ENCODE results near the gene THSD7A. TPM values are rescaled to one million over a fixed set of nuclear protein-coding genes. Genes with fewer than 3 reads are reported as not detected.

The THSD7A gene
- total RNA-seq, 1 experiment from 2014 or later = not detected

GRCh38 chr7:11751807-11752389 is 80.1 kb downstream of the THSD7A start:
- Histone ChIP-seq H3K4me3 (ENCODE audit: low read length) (no peak overlapping the region), H3K4me1 (ENCODE audit: low read length) (peaks cover 8% of the 10 kb centered on the region), H3K27ac (ENCODE audit: low read length) (no peak overlapping the region), H3K9me3 (ENCODE audit: low read length) (no peaks in the 10 kb centered on the region), H3K9me2 (replicated peaks; ENCODE audit: insufficient read depth, low read length) (no peaks in the 10 kb centered on the region), H3K9ac (ENCODE audit: low read length) (no peak overlapping the region), H3K36me3 (ENCODE audit: insufficient read depth, low read length) (no peaks in the 10 kb centered on the region), H3K27me3 (ENCODE audit: low read length) (no peaks in the 10 kb centered on the region), H3K4me2 (ENCODE audit: low read depth, low read length, poor library complexity, severe bottlenecking) (no peak overlapping the region), H4K20me1 (ENCODE audit: insufficient read depth, low read depth, low read length) (no peaks in the 10 kb centered on the region), H2AFZ (ENCODE audit: low read length) (no peak overlapping the region), H3K79me2 (ENCODE audit: low read length) (no peaks in the 10 kb centered on the region)
- DNase-seq = no peak

- H3K4me3 ChIP-seq (ENCODE audit: low read length) = no peak overlapping the region
- peaks cover 8% of the 10 kb centered on the region for H3K4me1 ChIP-seq (ENCODE audit: low read length)
- no peaks in the 10 kb centered on the region for H3K9me3 ChIP-seq (ENCODE audit: low read length)
- no peaks in the 10 kb centered on the region for H3K9me2 ChIP-seq (replicated peaks; ENCODE audit: insufficient read depth, low read length)
- H2AFZ ChIP-seq (ENCODE audit: low read length) = no peak overlapping the region
- H3K79me2 ChIP-seq (ENCODE audit: low read length) = no peaks in the 10 kb centered on the region
- H3K36me3 ChIP-seq (ENCODE audit: insufficient read depth, low read length) = no peaks in the 10 kb centered on the region
- H3K4me2 ChIP-seq (ENCODE audit: low read depth, low read length, poor library complexity, severe bottlenecking) = no peak overlapping the region
- no peak for DNase-seq
- no peak overlapping the region for H3K9ac ChIP-seq (ENCODE audit: low read length)
- H3K27ac ChIP-seq (ENCODE audit: low read length) = no peak overlapping the region
- H4K20me1 ChIP-seq (ENCODE audit: insufficient read depth, low read depth, low read length) = no peaks in the 10 kb centered on the region
- H3K27me3 ChIP-seq (ENCODE audit: low read length) = no peaks in the 10 kb centered on the region
These were observed 80.7 kb downstream of the THSD7A start for GRCh38 chr7:11751315-11751714.

- Histone ChIP-seq H2AFZ (ENCODE audit: low read length) (no peak overlapping the region), H3K4me2 (ENCODE audit: low read depth, low read length, poor library complexity, severe bottlenecking) (no peak overlapping the region), H3K9me2 (replicated peaks; ENCODE audit: insufficient read depth, low read length) (no peaks in the 10 kb centered on the region), H3K4me3 (ENCODE audit: low read length) (no peak overlapping the region), H4K20me1 (ENCODE audit: insufficient read depth, low read depth, low read length) (no peaks in the 10 kb centered on the region), H3K9me3 (ENCODE audit: low read length) (no peaks in the 10 kb centered on the region), H3K9ac (ENCODE audit: low read length) (no peak overlapping the region), H3K4me1 (ENCODE audit: low read length) (peaks cover 8% of the 10 kb centered on the region), H3K79me2 (ENCODE audit: low read length) (no peaks in the 10 kb centered on the region), H3K27ac (ENCODE audit: low read length) (no peak overlapping the region), H3K27me3 (ENCODE audit: low read length) (no peaks in the 10 kb centered on the region), H3K36me3 (ENCODE audit: insufficient read depth, low read length) (no peaks in the 10 kb centered on the region)
- DNase-seq = peak; percentile 58
These were observed 81.8 kb downstream of the THSD7A start for GRCh38 chr7:11750191-11750590.

- Histone ChIP-seq H3K9me3 (ENCODE audit: low read length) (no peaks in the 10 kb centered on the region), H3K4me3 (ENCODE audit: low read length) (no peak overlapping the region), H2AFZ (ENCODE audit: low read length) (no peak overlapping the region), H3K4me2 (ENCODE audit: low read depth, low read length, poor library complexity, severe bottlenecking) (no peak overlapping the region), H3K9me2 (replicated peaks; ENCODE audit: insufficient read depth, low read length) (no peaks in the 10 kb centered on the region), H3K4me1 (ENCODE audit: low read length) (peaks cover 8% of the 10 kb centered on the region), H3K9ac (ENCODE audit: low read length) (no peak overlapping the region), H4K20me1 (ENCODE audit: insufficient read depth, low read depth, low read length) (no peaks in the 10 kb centered on the region), H3K27me3 (ENCODE audit: low read length) (no peaks in the 10 kb centered on the region), H3K27ac (ENCODE audit: low read length) (no peak overlapping the region), H3K36me3 (ENCODE audit: insufficient read depth, low read length) (no peaks in the 10 kb centered on the region), H3K79me2 (ENCODE audit: low read length) (no peaks in the 10 kb centered on the region)
- no peak for DNase-seq
These were observed 82.4 kb downstream of the THSD7A start for GRCh38 chr7:11749629-11750028.

- no peaks in the 10 kb centered on the region for H3K79me2 ChIP-seq (ENCODE audit: low read length)
- peak; percentile 59 for DNase-seq
- no peak overlapping the region for H2AFZ ChIP-seq (ENCODE audit: low read length)
- H4K20me1 ChIP-seq (ENCODE audit: insufficient read depth, low read depth, low read length) = no peaks in the 10 kb centered on the region
- no peak overlapping the region for H3K9ac ChIP-seq (ENCODE audit: low read length)
- H3K4me2 ChIP-seq (ENCODE audit: low read depth, low read length, poor library complexity, severe bottlenecking) = no peak overlapping the region
- H3K27ac ChIP-seq (ENCODE audit: low read length) = no peak overlapping the region
- no peaks in the 10 kb centered on the region for H3K36me3 ChIP-seq (ENCODE audit: insufficient read depth, low read length)
- H3K9me3 ChIP-seq (ENCODE audit: low read length) = no peaks in the 10 kb centered on the region
- H3K27me3 ChIP-seq (ENCODE audit: low read length) = no peaks in the 10 kb centered on the region
- H3K9me2 ChIP-seq (replicated peaks; ENCODE audit: insufficient read depth, low read length) = no peaks in the 10 kb centered on the region
- peaks cover 8% of the 10 kb centered on the region for H3K4me1 ChIP-seq (ENCODE audit: low read length)
- no peak overlapping the region for H3K4me3 ChIP-seq (ENCODE audit: low read length)
These were observed 83.1 kb downstream of the THSD7A start for GRCh38 chr7:11748884-11749283.

- no peaks in the 10 kb centered on the region for H3K9me3 ChIP-seq (ENCODE audit: low read length)
These were observed 84.1 kb downstream of the THSD7A start for GRCh38 chr7:11747715-11748485.

GRCh38 chr7:11746591-11746990 is 85.4 kb downstream of the THSD7A start:
- H2AFZ ChIP-seq (ENCODE audit: low read length) = no peak overlapping the region
- no peaks in the 10 kb centered on the region for H3K9me3 ChIP-seq (ENCODE audit: low read length)
- no peak overlapping the region for H3K4me3 ChIP-seq (ENCODE audit: low read length)
- H3K9ac ChIP-seq (ENCODE audit: low read length) = no peak overlapping the region
- H4K20me1 ChIP-seq (ENCODE audit: insufficient read depth, low read depth, low read length) = no peaks in the 10 kb centered on the region
- H3K4me1 ChIP-seq (ENCODE audit: low read length) = peaks cover 8% of the 10 kb centered on the region
- H3K36me3 ChIP-seq (ENCODE audit: insufficient read depth, low read length) = no peaks in the 10 kb centered on the region
- DNase-seq = no peak
- no peak overlapping the region for H3K4me2 ChIP-seq (ENCODE audit: low read depth, low read length, poor library complexity, severe bottlenecking)
- no peak overlapping the region for H3K27ac ChIP-seq (ENCODE audit: low read length)
- no peaks in the 10 kb centered on the region for H3K79me2 ChIP-seq (ENCODE audit: low read length)
- H3K27me3 ChIP-seq (ENCODE audit: low read length) = no peaks in the 10 kb centered on the region
- no peaks in the 10 kb centered on the region for H3K9me2 ChIP-seq (replicated peaks; ENCODE audit: insufficient read depth, low read length)

More at GRCh38 chr7:11747715-11748485, 84.1 kb downstream of the THSD7A start:
- Histone ChIP-seq H3K27ac (ENCODE audit: low read length) (no peak overlapping the region), H3K27me3 (ENCODE audit: low read length) (no peaks in the 10 kb centered on the region), H3K4me2 (ENCODE audit: low read depth, low read length, poor library complexity, severe bottlenecking) (no peak overlapping the region), H3K4me3 (ENCODE audit: low read length) (no peak overlapping the region), H4K20me1 (ENCODE audit: insufficient read depth, low read depth, low read length) (no peaks in the 10 kb centered on the region), H3K36me3 (ENCODE audit: insufficient read depth, low read length) (no peaks in the 10 kb centered on the region), H2AFZ (ENCODE audit: low read length) (no peak overlapping the region), H3K79me2 (ENCODE audit: low read length) (no peaks in the 10 kb centered on the region), H3K9me2 (replicated peaks; ENCODE audit: insufficient read depth, low read length) (no peaks in the 10 kb centered on the region), H3K9ac (ENCODE audit: low read length) (no peak overlapping the region), H3K4me1 (ENCODE audit: low read length) (peaks cover 8% of the 10 kb centered on the region)
- DNase-seq = no peak

- DNase-seq = no peak
- Histone ChIP-seq H3K27me3 (ENCODE audit: low read length) (no peaks in the 10 kb centered on the region), H3K36me3 (ENCODE audit: insufficient read depth, low read length) (no peaks in the 10 kb centered on the region), H3K4me1 (ENCODE audit: low read length) (no peaks in the 10 kb centered on the region), H3K9me3 (ENCODE audit: low read length) (no peaks in the 10 kb centered on the region), H2AFZ (ENCODE audit: low read length) (no peak overlapping the region), H4K20me1 (ENCODE audit: insufficient read depth, low read depth, low read length) (no peaks in the 10 kb centered on the region), H3K9ac (ENCODE audit: low read length) (no peak overlapping the region), H3K4me2 (ENCODE audit: low read depth, low read length, poor library complexity, severe bottlenecking) (no peak overlapping the region), H3K9me2 (replicated peaks; ENCODE audit: insufficient read depth, low read length) (no peaks in the 10 kb centered on the region), H3K27ac (ENCODE audit: low read length) (no peak overlapping the region), H3K79me2 (ENCODE audit: low read length) (no peaks in the 10 kb centered on the region), H3K4me3 (ENCODE audit: low read length) (no peak overlapping the region)
These were observed 88.5 kb downstream of the THSD7A start for GRCh38 chr7:11743548-11743947.
